GM23248 (cell line): ENCODE measurements around the gene SMOC2. TPM values are rescaled to one million over a fixed set of nuclear protein-coding genes. Genes with fewer than 3 reads are reported as not detected.

Source experiments
- DNase-seq: peaks from one replicate; pipeline ENCODE4 v3.0.0-alpha.2; 2015
- H2AFZ ChIP-seq: fragments of 200-600 bp; sonication (generic); 2 replicates; pipeline ENCODE4 v1.6.1; 2016; ENCODE audit warnings: antibody characterized with exemption
- H3F3A ChIP-seq: fragments of 200-600 bp; sonication (generic); 2 replicates; pipeline ENCODE4 v1.6.1; 2016; ENCODE audit warnings: mild to moderate bottlenecking, antibody characterized with exemption, mixed run types; ENCODE audit not compliant: insufficient read depth
- H3K27ac ChIP-seq: fragments of 200-600 bp; sonication (generic); 2 replicates; pipeline ENCODE4 v1.5.1; 2016; ENCODE audit warnings: mild to moderate bottlenecking
- H3K27me3 ChIP-seq: fragments of 200-600 bp; sonication (generic); replicated peaks from 2 replicates; pipeline ENCODE4 v1.6.1; 2016; ENCODE audit warnings: mild to moderate bottlenecking; ENCODE audit not compliant: insufficient read depth
- H3K36me3 ChIP-seq: fragments of 200-600 bp; sonication (generic); 2 replicates; pipeline ENCODE4 v1.6.1; 2016; ENCODE audit warnings: low read depth, mild to moderate bottlenecking
- H3K4me1 ChIP-seq: fragments of 200-600 bp; sonication (generic); 2 replicates; pipeline ENCODE4 v1.6.1; 2016; ENCODE audit warnings: mild to moderate bottlenecking; ENCODE audit not compliant: insufficient read depth
- H3K4me2 ChIP-seq: fragments of 200-600 bp; sonication (generic); one replicate; pipeline ENCODE4 v1.6.1; 2016; ENCODE audit warnings: mild to moderate bottlenecking; ENCODE audit not compliant: unreplicated experiment
- H3K4me3 ChIP-seq: fragments of 200-600 bp; sonication (generic); 2 replicates; pipeline ENCODE4 v1.5.1; 2016; ENCODE audit warnings: mild to moderate bottlenecking
- H3K79me2 ChIP-seq: fragments of 200-600 bp; sonication (generic); 2 replicates; pipeline ENCODE4 v1.6.1; 2016; ENCODE audit warnings: mild to moderate bottlenecking; ENCODE audit not compliant: insufficient read depth
- H3K9ac ChIP-seq: fragments of 200-600 bp; sonication (generic); 2 replicates; pipeline ENCODE4 v1.6.1; 2016; ENCODE audit warnings: mild to moderate bottlenecking
- H3K9me2 ChIP-seq: fragments of 200-600 bp; sonication (generic); 2 replicates; pipeline ENCODE4 v1.6.1; 2016; ENCODE audit warnings: mixed run types, mild to moderate bottlenecking, moderate library complexity; ENCODE audit not compliant: insufficient read depth
- H3K9me3 ChIP-seq: fragments of 200-600 bp; sonication (generic); one replicate; pipeline ENCODE4 v1.6.1; 2017; ENCODE audit warnings: low read depth
- H4K20me1 ChIP-seq: fragments of 200-600 bp; sonication (generic); 2 replicates; pipeline ENCODE4 v1.6.0; 2016; ENCODE audit not compliant: insufficient read depth
- EZH2 ChIP-seq: fragments of 200-600 bp; sonication (generic); IDR thresholded peaks from 2 replicates; pipeline ENCODE4 v1.6.1; 2018; ENCODE audit warnings: antibody characterized with exemption, mild to moderate bottlenecking; ENCODE audit not compliant: insufficient read depth, poor library complexity, severe bottlenecking
- EZH2phosphoT487 ChIP-seq: fragments of 200-600 bp; sonication (generic); IDR thresholded peaks from 2 replicates; pipeline ENCODE4 v1.6.1; 2018; ENCODE audit warnings: antibody characterized with exemption, moderate library complexity, mild to moderate bottlenecking, low read depth; ENCODE audit not compliant: insufficient read depth
- WGBS, 2 experiments: methylation state at CpG; one replicate each; pipeline ENCODE4 v1.1.6; 2015 to 2017; ENCODE audit warnings: low lambda C conversion rate in 2 of 2, low coverage in 1 of 2; ENCODE audit errors: missing lambda C conversion rate in 2 of 2; 5-methylcytosine and 5-hydroxymethylcytosine counted together
- in situ Hi-C: fragments of 300-500 bp; cut with MboI; formaldehyde crosslinking; loops from 2 replicates; pipeline ENCODE4 v1.15.0; 2020
- polyA plus RNA-seq: library from polyadenylated mRNA; unstranded; fragments of >200 nt; fragmentation: Nextera tagmentation; extraction: Ambion mirVana; gene quantifications from 2 replicates; pipeline ENCODE4 v1.2.1, GENCODE V29; 2016
- total RNA-seq: library from RNA; depleted of rRNA; stranded (reverse); fragments of >200 nt; shearing (Covaris generic); gene quantifications from 2 replicates; pipeline ENCODE4 v1.2.3, GENCODE V29; 2014

SMOC2 gene
- total and polyA plus RNA-seq, 2 experiments from 2014 or later, result not detected

- Histone ChIP-seq H4K20me1 (no peaks in the 10 kb centered on the region), H3K36me3 (no peaks in the 10 kb centered on the region), H3K79me2 (no peaks in the 10 kb centered on the region), H3K27ac (no peak overlapping the region), H3K9me2 (no peaks in the 10 kb centered on the region), H3K9ac (no peak overlapping the region), H3K4me1 (no peaks in the 10 kb centered on the region), H3K4me2 (no peak overlapping the region), H3K9me3 (no peaks in the 10 kb centered on the region), H3F3A (no peaks in the 10 kb centered on the region), H3K27me3 (no peaks in the 10 kb centered on the region), H2AFZ (no peak overlapping the region), H3K4me3 (no peak overlapping the region)
- in situ Hi-C loops, result no loop called here
- DNase-seq, result no peak
- TF ChIP-seq EZH2phosphoT487, result no peak
- WGBS, 2 experiments, result 51% methylated on average over 26 of the region's 26 CpGs
Measured at GRCh38 chr6:168475188-168476013, 34.4 kb downstream of the SMOC2 start.

GRCh38 chr6:168479421-168479820 is 38.4 kb downstream of the SMOC2 start:
- H3K27ac ChIP-seq, result no peak overlapping the region
- no peaks in the 10 kb centered on the region for H4K20me1 ChIP-seq
- no peak overlapping the region for H3K4me3 ChIP-seq
- WGBS, 2 experiments, result 53 to 61% methylated on average over 4 of the region's 4 CpGs
- in situ Hi-C loops, result no loop called here
- no peaks in the 10 kb centered on the region for H3K36me3 ChIP-seq
- H3K27me3 ChIP-seq, result no peaks in the 10 kb centered on the region
- no peaks in the 10 kb centered on the region for H3K9me2 ChIP-seq
- no peak for DNase-seq
- H3K9me3 ChIP-seq, result no peaks in the 10 kb centered on the region
- no peak overlapping the region for H3K9ac ChIP-seq
- no peaks in the 10 kb centered on the region for H3K79me2 ChIP-seq
- no peak for TF ChIP-seq EZH2
- no peak for TF ChIP-seq EZH2phosphoT487
- H3K4me1 ChIP-seq, result no peaks in the 10 kb centered on the region
- H3K4me2 ChIP-seq, result no peak overlapping the region
- no peaks in the 10 kb centered on the region for H3F3A ChIP-seq
- H2AFZ ChIP-seq, result no peak overlapping the region

- no peaks in the 10 kb centered on the region for H3K36me3 ChIP-seq
- no peaks in the 10 kb centered on the region for H3K9me2 ChIP-seq
- no peaks in the 10 kb centered on the region for H3K4me1 ChIP-seq
- DNase-seq, result no peak
- no peak overlapping the region for H3K4me3 ChIP-seq
- H4K20me1 ChIP-seq, result no peaks in the 10 kb centered on the region
- H2AFZ ChIP-seq, result no peak overlapping the region
- H3F3A ChIP-seq, result no peaks in the 10 kb centered on the region
- H3K4me2 ChIP-seq, result no peak overlapping the region
- H3K9ac ChIP-seq, result no peak overlapping the region
- TF ChIP-seq EZH2phosphoT487, result no peak
- TF ChIP-seq EZH2, result no peak
- H3K79me2 ChIP-seq, result no peaks in the 10 kb centered on the region
- H3K27me3 ChIP-seq, result no peaks in the 10 kb centered on the region
- in situ Hi-C loops, result no loop called here
- H3K9me3 ChIP-seq, result no peaks in the 10 kb centered on the region
- H3K27ac ChIP-seq, result no peak overlapping the region
Measured at GRCh38 chr6:168480481-168480880, 39.5 kb downstream of the SMOC2 start.

GRCh38 chr6:168485818-168486217 is 44.8 kb downstream of the SMOC2 start:
- TF ChIP-seq EZH2phosphoT487, result no peak
- no peak for TF ChIP-seq EZH2
- no peaks in the 10 kb centered on the region for H3K79me2 ChIP-seq
- no peaks in the 10 kb centered on the region for H3K36me3 ChIP-seq
- H3K9ac ChIP-seq, result no peak overlapping the region
- H2AFZ ChIP-seq, result no peak overlapping the region
- H3K27me3 ChIP-seq, result no peaks in the 10 kb centered on the region
- in situ Hi-C loops, result no loop called here
- H3K4me3 ChIP-seq, result no peak overlapping the region
- no peaks in the 10 kb centered on the region for H3K9me2 ChIP-seq
- no peaks in the 10 kb centered on the region for H4K20me1 ChIP-seq
- H3F3A ChIP-seq, result no peaks in the 10 kb centered on the region
- 63 to 67% methylated on average over 5 of the region's 5 CpGs for WGBS, 2 experiments
- no peak overlapping the region for H3K27ac ChIP-seq
- H3K4me2 ChIP-seq, result no peak overlapping the region
- no peaks in the 10 kb centered on the region for H3K9me3 ChIP-seq
- no peak for DNase-seq
- no peaks in the 10 kb centered on the region for H3K4me1 ChIP-seq

- TF ChIP-seq EZH2 (no peak), EZH2phosphoT487 (no peak)
- Histone ChIP-seq H3K4me2 (no peak overlapping the region), H3K4me3 (no peak overlapping the region), H3K9ac (no peak overlapping the region), H3K9me3 (no peaks in the 10 kb centered on the region), H3K79me2 (no peaks in the 10 kb centered on the region), H4K20me1 (no peaks in the 10 kb centered on the region), H3K9me2 (no peaks in the 10 kb centered on the region), H3K27me3 (no peaks in the 10 kb centered on the region), H3K36me3 (no peaks in the 10 kb centered on the region), H3K4me1 (no peaks in the 10 kb centered on the region), H3F3A (no peaks in the 10 kb centered on the region), H2AFZ (no peak overlapping the region), H3K27ac (no peak overlapping the region)
- 40 to 52% methylated on average over 8 of the region's 8 CpGs for WGBS, 2 experiments
- in situ Hi-C loops, result no loop called here
- DNase-seq, result no peak
Measured at GRCh38 chr6:168490757-168491156, 49.8 kb downstream of the SMOC2 start.
